Activated CD8-positive, alpha-beta T cell treated with anti-CD3 and anti-CD28 coated beads for 36 hours (primary cell): ENCODE measurements around the gene RRAD. TPM values are rescaled to one million over a fixed set of nuclear protein-coding genes. Genes with fewer than 3 reads are reported as not detected.

Experiments used
- ATAC-seq: fragments of 200-7000 bp; cut with Tn5 transposase; one replicate; pipeline ENCODE4 v1.10.0; 2021; ENCODE audit warnings: mild to moderate bottlenecking, moderate library complexity
- CTCF ChIA-PET: fragments of 350-600 bp; sonication (Branson Sonifier 250); formaldehyde crosslinking; loops from one replicate; lab custom pipeline; 2021; ENCODE audit warnings: antibody characterized with exemption; lab: Charles Lee
- POLR2A ChIA-PET: fragments of 350-600 bp; sonication (Branson Sonifier 250); formaldehyde crosslinking; loops from one replicate; lab custom pipeline; 2021; ENCODE audit warnings: antibody characterized with exemption; lab: Charles Lee
- DNase-seq: peaks from one replicate; pipeline ENCODE4 v3.0.0-alpha.2; 2020
- H3K27ac Mint-ChIP-seq: one replicate; pipeline ENCODE4 v1.8.0; 2021; ENCODE audit warnings: mild to moderate bottlenecking, mixed read lengths
- H3K27me3 Mint-ChIP-seq: one replicate; pipeline ENCODE4 v1.8.0; 2021; ENCODE audit warnings: mixed read lengths
- H3K36me3 Mint-ChIP-seq: one replicate; pipeline ENCODE4 v1.8.0; 2021; ENCODE audit warnings: low read depth, mixed read lengths
- H3K4me1 Mint-ChIP-seq: one replicate; pipeline ENCODE4 v1.8.0; 2021; ENCODE audit warnings: low read depth, mixed read lengths
- H3K4me3 Mint-ChIP-seq: one replicate; pipeline ENCODE4 v1.8.0; 2021; ENCODE audit warnings: mild to moderate bottlenecking, moderate library complexity, mixed read lengths
- H3K9me3 Mint-ChIP-seq: one replicate; pipeline ENCODE4 v1.8.0; 2021; ENCODE audit warnings: mixed read lengths
- CTCF ChIP-seq: fragments of 200-600 bp; IDR thresholded peaks from one replicate; pipeline ENCODE4 v1.8.0; 2022; ENCODE audit warnings: antibody characterized with exemption, mild to moderate bottlenecking
- intact Hi-C: fragments of 100-400 bp; cut with micrococcal nuclease; formaldehyde crosslinking; loops from one replicate; pipeline ENCODE4 v1.10.0; 2022
- total RNA-seq, 2 experiments: library from RNA; stranded (reverse); gene quantifications; one replicate each; pipeline ENCODE4 v1.2.3, GENCODE V29; 2021

The RRAD gene
- total RNA-seq, 2 experiments from 2014 or later = 0.61 to 1.1 TPM

- CTCF ChIA-PET = interaction anchor here (1.2 to 4.6 kb wide), 6 partner anchors 12 to 202 kb away, joined by 4 to 17 read pairs (median 5); partner anchors contain the start of genes CES3 and NAE1
- no peak overlapping the region for H3K4me3 Mint-ChIP-seq
- ATAC-seq (no peak), DNase-seq (no peak)
- intact Hi-C loops = loop anchor here (5.0 kb wide), 1 partner anchor 53 kb away; no protein-coding TSS in a partner anchor
- H3K27me3 Mint-ChIP-seq = peaks cover 15% of the 10 kb centered on the region
- no peaks in the 10 kb centered on the region for H3K9me3 Mint-ChIP-seq
- no peak for TF ChIP-seq CTCF
- peaks cover 35% of the 10 kb centered on the region for H3K4me1 Mint-ChIP-seq
- no peak overlapping the region for H3K27ac Mint-ChIP-seq
- peaks cover 28% of the 10 kb centered on the region for H3K36me3 Mint-ChIP-seq
- POLR2A ChIA-PET = interaction anchor here (1.0 kb wide), 1 partner anchor 14 kb away, joined by 3 read pairs; no protein-coding TSS in a partner anchor
These were observed 4.9 kb upstream of the RRAD start for GRCh38 chr16:66930189-66930588.

GRCh38 chr16:66928702-66929388, 3.5 kb upstream of the RRAD start:
- POLR2A ChIA-PET = no interaction called here
- peak; percentile 48 for ATAC-seq

GRCh38 chr16:66927918-66928649, 2.7 kb upstream of the RRAD start:
- peak; percentile 46 for DNase-seq
- peak; percentile 45 for ATAC-seq
- H3K9me3 Mint-ChIP-seq = no peaks in the 10 kb centered on the region
- no peak overlapping the region for H3K4me3 Mint-ChIP-seq
- peaks cover 10% of the 10 kb centered on the region for H3K36me3 Mint-ChIP-seq
- peaks cover 29% of the 10 kb centered on the region for H3K27me3 Mint-ChIP-seq
- ChIA-PET CTCF (interaction anchor here (0.7 to 7.6 kb wide), 18 partner anchors 8 to 227 kb away, joined by 3 to 54 read pairs (median 4); partner anchors contain the start of genes CDH16 and NAE1), POLR2A (interaction anchor here (1.0 kb wide), 1 partner anchor 9 kb away, joined by 3 read pairs; the partner anchor contains the start of gene CDH16)
- intact Hi-C loops = no loop called here
- no peak for TF ChIP-seq CTCF
- peaks cover 26% of the 10 kb centered on the region for H3K4me1 Mint-ChIP-seq
- peak overlapping the region; percentile 21 for H3K27ac Mint-ChIP-seq

More at GRCh38 chr16:66928702-66929388, 3.5 kb upstream of the RRAD start:
- H3K4me1 Mint-ChIP-seq = peaks cover 33% of the 10 kb centered on the region
- no peaks in the 10 kb centered on the region for H3K9me3 Mint-ChIP-seq
- H3K4me3 Mint-ChIP-seq = no peak overlapping the region
- H3K27me3 Mint-ChIP-seq = peaks cover 21% of the 10 kb centered on the region
- DNase-seq = peak; percentile 71
- H3K27ac Mint-ChIP-seq = no peak overlapping the region
- intact Hi-C loops = no loop called here
- peak; percentile 55 for TF ChIP-seq CTCF
- CTCF ChIA-PET = interaction anchor here (0.6 to 7.6 kb wide), 18 partner anchors 8 to 226 kb away, joined by 3 to 54 read pairs (median 4); partner anchors contain the start of genes CDH16 and NAE1
- peaks cover 17% of the 10 kb centered on the region for H3K36me3 Mint-ChIP-seq

- no peak overlapping the region for H3K4me3 Mint-ChIP-seq
- intact Hi-C loops = no loop called here
- ChIA-PET CTCF (interaction anchor here (1.0 to 7.6 kb wide), 5 partner anchors 16 to 97 kb away, joined by 3 to 54 read pairs (median 5); partner anchors contain the start of gene NAE1), POLR2A (interaction anchor here (1.3 kb wide), 1 partner anchor 32 kb away, joined by 3 read pairs; no protein-coding TSS in a partner anchor)
- no peaks in the 10 kb centered on the region for H3K9me3 Mint-ChIP-seq
- peaks cover 32% of the 10 kb centered on the region for H3K27me3 Mint-ChIP-seq
- peaks cover 2% of the 10 kb centered on the region for H3K36me3 Mint-ChIP-seq
- no peak for DNase-seq
- peaks cover 15% of the 10 kb centered on the region for H3K4me1 Mint-ChIP-seq
- TF ChIP-seq CTCF = no peak
- no peak overlapping the region for H3K27ac Mint-ChIP-seq
- no peak for ATAC-seq
These were observed 1.7 kb upstream of the RRAD start for GRCh38 chr16:66926961-66927436.
